ENCODE measurements around the gene CLIP4.

Gene CLIP4

DNA sequence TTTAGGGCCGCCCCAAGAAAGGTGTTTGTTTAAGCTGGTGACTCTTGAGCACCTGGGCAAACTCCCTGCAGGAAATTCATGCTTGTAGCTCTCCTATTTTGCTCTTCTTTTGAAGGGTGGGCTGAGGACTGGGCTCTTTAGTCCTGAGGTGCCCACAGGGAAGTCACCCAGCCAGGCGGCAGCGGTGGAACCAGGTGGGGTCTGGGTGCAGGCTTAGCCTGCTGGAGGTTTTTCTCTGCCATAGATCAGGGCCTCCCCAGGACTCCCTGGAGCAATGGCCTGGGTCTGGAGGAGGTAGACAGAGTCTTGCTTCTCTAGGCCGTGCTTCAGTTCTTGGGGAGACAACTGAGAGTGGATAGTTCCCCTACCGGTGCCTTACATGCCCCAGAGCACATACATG lies 99.9 kb downstream of the CLIP4 start:
- Histone ChIP-seq H3K9me3 (ENCODE audit: control insufficient read depth, insufficient read depth, low read length) (no peaks in the 10 kb centered on the region), H3K27ac (ENCODE audit: low read depth, low read length) (no peak overlapping the region), H3K9me2 (replicated peaks; ENCODE audit: control insufficient read depth, low read length) (no peaks in the 10 kb centered on the region), H3K36me3 (ENCODE audit: control insufficient read depth, low read length) (no peaks in the 10 kb centered on the region), H4K20me1 (ENCODE audit: control insufficient read depth, insufficient read depth, low read depth, low read length) (no peaks in the 10 kb centered on the region), H3K27me3 (ENCODE audit: control insufficient read depth, low read length) (peaks cover 10% of the 10 kb centered on the region; the same call in 1 of the 2 replicates), H3K79me2 (ENCODE audit: control insufficient read depth, low read length) (no peaks in the 10 kb centered on the region), H3K4me1 (ENCODE audit: control insufficient read depth, low read length) (no peaks in the 10 kb centered on the region), H3K4me3 (ENCODE audit: low read length) (no peak overlapping the region), H3F3A (ENCODE audit: control insufficient read depth, insufficient read depth) (no peaks in the 10 kb centered on the region), H3K4me2 (ENCODE audit: low read length) (no peak overlapping the region)
- TF ChIP-seq, protein P1, sequence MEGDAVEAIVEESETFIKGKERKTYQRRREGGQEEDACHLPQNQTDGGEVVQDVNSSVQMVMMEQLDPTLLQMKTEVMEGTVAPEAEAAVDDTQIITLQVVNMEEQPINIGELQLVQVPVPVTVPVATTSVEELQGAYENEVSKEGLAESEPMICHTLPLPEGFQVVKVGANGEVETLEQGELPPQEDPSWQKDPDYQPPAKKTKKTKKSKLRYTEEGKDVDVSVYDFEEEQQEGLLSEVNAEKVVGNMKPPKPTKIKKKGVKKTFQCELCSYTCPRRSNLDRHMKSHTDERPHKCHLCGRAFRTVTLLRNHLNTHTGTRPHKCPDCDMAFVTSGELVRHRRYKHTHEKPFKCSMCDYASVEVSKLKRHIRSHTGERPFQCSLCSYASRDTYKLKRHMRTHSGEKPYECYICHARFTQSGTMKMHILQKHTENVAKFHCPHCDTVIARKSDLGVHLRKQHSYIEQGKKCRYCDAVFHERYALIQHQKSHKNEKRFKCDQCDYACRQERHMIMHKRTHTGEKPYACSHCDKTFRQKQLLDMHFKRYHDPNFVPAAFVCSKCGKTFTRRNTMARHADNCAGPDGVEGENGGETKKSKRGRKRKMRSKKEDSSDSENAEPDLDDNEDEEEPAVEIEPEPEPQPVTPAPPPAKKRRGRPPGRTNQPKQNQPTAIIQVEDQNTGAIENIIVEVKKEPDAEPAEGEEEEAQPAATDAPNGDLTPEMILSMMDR (IDR thresholded peaks at IDR 0.05; ENCODE audit: low read depth, low read length, poor library complexity, severe bottlenecking): no peak
- TF ChIP-seq EZH2phosphoT487 (IDR thresholded peaks at IDR 0.05; ENCODE audit: borderline replicate concordance, low read length): no peak

DNA sequence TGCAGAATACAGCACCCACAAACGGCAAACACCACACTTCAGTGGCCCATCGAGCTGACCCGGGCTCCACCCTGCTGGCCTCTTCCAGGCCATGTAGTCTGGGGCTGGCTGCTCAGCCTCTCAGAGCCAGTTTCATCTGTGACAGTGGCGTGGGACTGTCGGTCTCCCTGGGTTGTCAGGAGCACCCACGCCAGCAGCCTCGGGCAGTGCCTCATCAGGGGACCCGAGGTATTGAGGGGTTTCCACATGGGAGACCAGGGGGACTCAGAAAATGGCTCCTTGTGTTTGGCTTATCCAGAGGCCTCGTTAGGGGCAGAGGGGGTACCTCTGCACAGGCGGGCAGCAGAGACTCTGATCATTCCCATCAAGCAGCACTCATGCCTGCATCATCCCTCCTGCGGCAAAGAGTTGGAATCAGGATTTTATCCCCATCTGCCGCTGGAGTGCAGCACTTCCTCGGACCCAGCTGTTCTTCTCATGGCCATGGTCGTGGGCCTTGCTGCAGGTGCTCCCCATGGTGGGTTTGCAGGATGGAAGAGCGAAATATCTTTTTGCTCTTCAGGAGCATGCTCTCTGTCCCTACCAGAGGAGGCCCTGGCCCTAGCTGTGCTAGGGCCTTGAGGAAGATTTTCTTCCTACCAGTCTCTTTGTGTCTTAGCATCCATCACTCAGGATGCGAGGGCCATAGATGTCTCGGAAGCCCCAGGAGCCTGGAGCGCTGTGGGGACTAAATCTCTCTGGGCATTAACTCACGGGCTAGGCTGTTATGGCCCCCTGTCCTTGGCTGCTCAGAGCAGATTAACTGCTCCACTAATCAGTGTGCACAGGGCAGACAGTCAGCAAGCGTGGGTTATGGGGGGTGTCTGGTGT lies 100.8 kb downstream of the CLIP4 start:
- no peaks in the 10 kb centered on the region for H3K79me2 ChIP-seq (ENCODE audit: control insufficient read depth, low read length)
- H3K27me3 ChIP-seq (ENCODE audit: control insufficient read depth, low read length): peaks cover 7% of the 10 kb centered on the region; the same call in 1 of the 2 replicates
- no peak overlapping the region for H3K27ac ChIP-seq (ENCODE audit: low read depth, low read length)
- no peak overlapping the region for H3K4me2 ChIP-seq (ENCODE audit: low read length)
- H3F3A ChIP-seq (ENCODE audit: control insufficient read depth, insufficient read depth): no peaks in the 10 kb centered on the region
- no peaks in the 10 kb centered on the region for H3K36me3 ChIP-seq (ENCODE audit: control insufficient read depth, low read length)
- no peaks in the 10 kb centered on the region for H3K4me1 ChIP-seq (ENCODE audit: control insufficient read depth, low read length)
- no peaks in the 10 kb centered on the region for H3K9me3 ChIP-seq (ENCODE audit: control insufficient read depth, insufficient read depth, low read length)
- TF ChIP-seq, protein P1 (IDR thresholded peaks at IDR 0.05; ENCODE audit: low read depth, low read length, poor library complexity, severe bottlenecking): no peak
- no peaks in the 10 kb centered on the region for H4K20me1 ChIP-seq (ENCODE audit: control insufficient read depth, insufficient read depth, low read depth, low read length)
- no peaks in the 10 kb centered on the region for H3K9me2 ChIP-seq (replicated peaks; ENCODE audit: control insufficient read depth, low read length)
- no peak overlapping the region for H3K4me3 ChIP-seq (ENCODE audit: low read length)

DNA sequence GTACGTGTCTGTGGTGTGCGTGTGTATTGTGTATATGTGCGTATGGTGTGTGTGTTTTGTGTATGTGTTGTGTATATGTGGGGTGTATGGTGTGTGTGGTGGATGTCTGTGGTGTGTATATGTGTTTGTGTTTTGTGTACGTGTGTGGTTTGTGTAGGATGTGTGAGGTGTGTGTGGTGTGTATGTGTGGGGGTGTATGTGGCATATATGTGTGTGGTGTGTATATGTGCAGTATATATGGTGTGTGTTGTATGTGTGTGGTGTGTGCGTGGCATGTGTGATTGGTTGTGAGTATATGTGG lies 101.3 kb downstream of the CLIP4 start:
- peaks cover 7% of the 10 kb centered on the region; the same call in 1 of the 2 replicates for H3K27me3 ChIP-seq (ENCODE audit: control insufficient read depth, low read length)
- no peaks in the 10 kb centered on the region for H3F3A ChIP-seq (ENCODE audit: control insufficient read depth, insufficient read depth)
- no peaks in the 10 kb centered on the region for H3K9me2 ChIP-seq (replicated peaks; ENCODE audit: control insufficient read depth, low read length)
- H3K4me3 ChIP-seq (ENCODE audit: low read length): no peak overlapping the region
- H3K36me3 ChIP-seq (ENCODE audit: control insufficient read depth, low read length): no peaks in the 10 kb centered on the region
- H3K9me3 ChIP-seq (ENCODE audit: control insufficient read depth, insufficient read depth, low read length): no peaks in the 10 kb centered on the region
- no peak overlapping the region for H3K4me2 ChIP-seq (ENCODE audit: low read length)
- no peaks in the 10 kb centered on the region for H3K4me1 ChIP-seq (ENCODE audit: control insufficient read depth, low read length)
- TF ChIP-seq, protein P1 (IDR thresholded peaks at IDR 0.05; ENCODE audit: low read depth, low read length, poor library complexity, severe bottlenecking): no peak
- no peak for TF ChIP-seq EZH2phosphoT487 (IDR thresholded peaks at IDR 0.05; ENCODE audit: borderline replicate concordance, low read length)
- no peaks in the 10 kb centered on the region for H4K20me1 ChIP-seq (ENCODE audit: control insufficient read depth, insufficient read depth, low read depth, low read length)
- no peak overlapping the region for H3K27ac ChIP-seq (ENCODE audit: low read depth, low read length)
- no peaks in the 10 kb centered on the region for H3K79me2 ChIP-seq (ENCODE audit: control insufficient read depth, low read length)
